HG03175 (cell line): ENCODE data around the gene NOXA1.
"Not testable (repeated sequence)": the region's sequence is repeated elsewhere in the genome, so short reads cannot be mapped to it uniquely, and the experiment has no call there.

ENCODE experiments used
- ATAC-seq: cut with Tn5 transposase; IDR thresholded peaks from one replicate; pipeline ENCODE4 v1.9.1; 2021; ENCODE audit warnings: mild to moderate bottlenecking, moderate library complexity; ENCODE audit not compliant: unreplicated experiment

NOXA1 gene

DNA sequence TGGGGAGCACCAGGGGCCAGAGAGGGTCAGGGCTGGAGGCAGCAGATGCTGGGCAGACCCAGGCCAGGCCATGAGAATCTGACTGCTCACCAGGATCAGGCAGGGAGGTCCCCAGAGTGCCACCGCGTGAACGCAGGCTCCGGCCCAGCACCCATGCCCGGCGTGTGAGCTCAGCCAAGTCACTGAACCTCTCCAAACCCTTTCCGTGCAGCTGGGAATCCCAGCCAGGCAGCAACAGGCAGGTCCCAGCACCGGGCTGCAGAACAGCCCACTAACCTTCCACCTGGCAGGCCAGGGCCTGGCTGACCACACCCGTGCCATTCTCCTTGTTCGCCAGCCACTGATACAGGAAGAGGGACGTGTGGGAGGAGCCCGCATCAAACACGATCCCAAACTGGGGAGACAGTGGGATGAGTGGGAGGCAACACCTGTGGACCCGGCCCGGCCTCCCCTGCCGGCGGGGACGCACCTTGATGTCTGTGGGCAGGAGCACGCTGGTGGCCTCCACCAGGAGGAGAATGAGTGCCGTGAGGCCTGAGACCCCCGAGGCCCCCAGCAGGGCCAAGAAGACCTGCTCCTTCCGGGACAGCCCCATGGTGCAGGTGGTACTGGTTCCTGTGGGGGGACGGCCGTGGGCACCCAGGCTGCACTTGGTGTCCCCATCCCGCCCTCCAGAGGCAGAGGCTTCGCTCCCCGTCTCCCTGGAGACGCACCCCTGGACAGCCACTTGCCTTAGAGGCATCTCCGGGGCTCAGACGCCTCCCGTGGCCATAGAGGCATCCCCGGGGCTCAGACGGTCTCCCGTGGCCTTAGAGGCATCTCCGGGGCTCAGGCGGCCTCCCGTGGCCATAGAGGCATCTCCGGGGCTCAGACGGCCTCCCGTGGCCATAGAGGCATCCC, 14.7 kb downstream of the NOXA1 start:
- ATAC-seq: no peak

DNA sequence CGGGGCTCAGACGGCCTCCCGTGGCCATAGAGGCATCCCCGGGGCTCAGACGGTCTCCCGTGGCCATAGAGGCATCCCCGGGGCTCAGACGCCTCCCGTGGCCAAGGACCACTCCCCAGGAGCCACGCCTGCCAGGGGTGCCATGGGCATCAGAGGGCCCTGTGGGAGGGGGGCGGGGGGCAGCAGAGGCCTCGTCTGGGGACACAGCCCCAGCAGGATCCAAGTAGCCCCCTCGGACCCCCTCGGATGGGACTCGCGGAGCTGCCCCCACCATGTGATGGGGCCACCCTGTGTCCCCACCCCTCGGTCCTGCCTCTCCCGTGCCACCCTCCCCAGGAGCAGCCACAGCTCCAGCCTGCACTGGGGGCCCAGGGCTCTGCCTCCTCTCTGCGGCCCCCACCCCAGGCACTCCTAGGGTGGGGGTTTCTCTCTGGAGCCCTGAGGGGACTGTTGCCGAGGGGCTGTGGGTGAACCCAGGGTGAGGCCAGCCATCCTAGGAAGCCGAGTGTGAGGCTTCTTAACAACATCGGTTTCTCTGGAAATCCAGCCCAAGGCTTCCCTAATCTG, 15.5 kb downstream of the NOXA1 start:
- no peak for ATAC-seq

DNA sequence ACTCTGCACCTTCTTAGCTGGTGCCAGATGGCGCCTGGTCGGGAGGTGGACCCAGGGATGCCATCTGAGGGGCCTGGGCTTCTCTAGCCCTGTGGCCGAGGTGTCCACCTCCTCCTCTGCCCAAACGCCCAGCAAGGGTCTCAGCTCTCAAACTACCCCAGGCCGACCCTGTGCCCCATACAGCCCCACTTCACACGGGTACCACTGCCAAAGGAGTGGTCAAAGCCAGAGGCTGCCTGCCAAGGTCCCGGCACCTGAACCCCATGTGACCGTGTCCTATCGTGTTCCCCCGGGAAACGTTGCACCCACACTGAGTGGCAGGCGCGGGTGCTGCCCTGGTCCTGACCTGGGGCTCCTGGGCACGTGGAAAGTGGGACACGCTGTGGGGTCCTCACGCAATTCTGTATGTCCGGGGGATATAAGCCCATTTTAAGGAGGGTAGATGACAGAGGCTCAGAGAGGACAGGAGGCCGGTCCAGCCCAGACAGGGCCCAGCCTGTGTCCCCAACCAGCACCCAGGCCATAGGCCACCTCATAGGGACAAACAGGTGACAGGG, 16.0 kb downstream of the NOXA1 start:
- ATAC-seq: no peak

DNA sequence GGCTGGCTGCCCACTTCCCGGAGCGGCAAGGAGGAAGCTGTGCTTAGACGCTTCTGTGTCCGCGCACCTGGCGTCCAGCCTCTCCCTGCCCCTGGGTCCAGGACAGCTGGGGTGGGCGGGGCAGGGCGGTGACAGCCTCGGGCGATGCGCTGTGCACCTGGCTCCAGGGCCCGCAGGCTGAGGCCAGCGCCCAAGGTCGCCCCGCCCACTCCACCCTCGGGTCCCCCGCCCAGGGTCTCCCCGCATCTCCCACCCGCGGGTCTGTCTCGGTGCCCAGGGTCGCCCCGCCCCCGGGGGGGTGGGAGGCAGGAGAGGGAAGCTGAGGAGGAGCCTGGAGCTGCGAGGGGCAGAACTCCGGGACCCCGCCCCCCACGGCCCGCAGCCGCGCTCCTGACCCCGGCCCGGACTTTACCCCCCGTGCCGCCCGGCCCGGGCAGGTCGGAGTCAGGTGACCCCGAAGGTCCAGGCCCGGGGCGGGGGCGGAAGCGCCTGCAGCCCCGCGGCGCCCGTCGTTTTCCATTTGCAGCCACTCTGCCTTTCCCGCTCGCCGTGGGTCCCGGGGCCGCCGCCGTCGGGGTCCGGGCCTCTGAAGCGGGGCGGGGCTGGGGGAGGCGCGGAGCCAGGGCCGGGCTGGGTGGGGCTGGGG, 18.2 kb downstream of the NOXA1 start, which contains the start of gene ENTPD8:
ENTPD8 (minus strand) TSS at position 69 of the 646 bp plus-strand sequence. CDS start 3,072 bp downstream, outside the sequence.
- ATAC-seq: no peak

DNA sequence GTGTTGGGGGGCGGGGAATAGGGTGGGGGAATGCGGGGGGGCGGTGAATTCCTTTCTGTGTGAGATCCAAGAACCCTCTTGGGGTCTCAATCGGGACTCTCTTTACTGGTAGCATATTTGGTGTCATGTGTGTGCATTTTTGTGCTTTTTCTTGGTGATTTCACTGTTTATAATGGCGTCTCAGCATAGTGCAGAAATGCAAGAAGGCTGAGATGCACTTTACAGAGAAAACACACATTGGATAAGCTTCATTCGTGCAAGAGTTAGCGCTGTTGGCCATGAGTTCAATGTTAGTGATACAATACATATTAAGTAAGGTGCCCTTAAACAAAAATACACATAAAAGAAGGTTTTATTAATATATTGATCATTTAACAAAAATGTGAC, 18.7 kb downstream of the NOXA1 start:
- ATAC-seq: no peak

DNA sequence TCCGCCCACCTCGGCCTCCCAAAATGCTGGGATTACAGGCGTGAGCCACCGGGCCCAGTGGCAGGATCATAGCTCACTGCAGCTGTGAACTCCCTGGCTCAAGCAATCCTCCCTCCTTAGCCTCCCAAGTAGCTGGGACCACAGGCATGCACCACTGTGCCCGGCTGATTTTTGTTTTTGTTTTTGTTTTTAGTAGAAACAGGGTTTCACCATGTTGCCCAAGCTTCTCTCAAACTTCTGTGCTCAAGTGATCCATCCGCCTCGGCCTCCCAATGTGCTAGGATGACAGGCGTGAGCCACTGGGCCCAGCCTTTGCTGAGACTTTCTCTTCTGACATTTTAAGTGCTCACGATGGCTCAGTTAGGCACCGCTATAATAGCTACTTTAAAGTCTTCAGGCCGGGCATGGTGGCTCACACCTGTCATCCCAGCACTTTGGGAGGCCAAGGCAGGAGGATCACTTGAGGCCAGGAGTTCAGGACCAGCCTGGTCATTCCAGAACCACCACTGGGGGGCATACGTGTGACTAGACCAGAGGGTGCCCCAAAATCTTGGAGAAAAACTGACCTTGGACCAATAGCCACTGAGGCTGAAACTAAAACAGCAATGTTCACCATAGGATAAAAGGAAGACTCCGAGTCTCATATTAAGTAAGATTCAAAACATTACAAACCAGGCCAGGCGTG, 21.1 kb downstream of the NOXA1 start:
- ATAC-seq: no peak

DNA sequence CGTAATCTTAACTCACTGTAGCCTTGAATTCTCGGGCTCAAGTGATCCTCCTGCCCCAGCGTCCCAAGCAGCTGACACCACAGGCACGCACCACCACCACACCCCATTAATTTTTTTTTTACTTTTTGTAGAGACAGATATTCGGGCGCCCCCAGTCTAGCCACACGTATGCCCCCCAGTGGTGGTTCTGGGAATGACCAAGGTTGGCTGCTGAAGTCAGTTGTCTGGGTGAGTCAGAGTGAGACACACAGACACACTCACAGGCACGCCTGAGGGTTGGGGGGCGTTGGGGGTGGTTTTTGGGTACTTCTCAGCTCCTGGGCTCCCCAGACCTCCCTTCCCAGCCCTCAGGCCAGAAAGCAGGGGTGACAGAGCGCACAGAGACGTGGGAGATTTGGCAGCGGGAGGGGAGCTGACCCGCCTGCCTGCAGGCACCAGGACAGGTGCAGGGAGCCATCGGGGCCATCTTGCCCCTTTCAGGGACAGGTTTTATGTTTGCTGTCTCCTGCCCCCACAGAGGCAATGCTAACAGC, 22.1 kb downstream of the NOXA1 start:
- no peak for ATAC-seq

DNA sequence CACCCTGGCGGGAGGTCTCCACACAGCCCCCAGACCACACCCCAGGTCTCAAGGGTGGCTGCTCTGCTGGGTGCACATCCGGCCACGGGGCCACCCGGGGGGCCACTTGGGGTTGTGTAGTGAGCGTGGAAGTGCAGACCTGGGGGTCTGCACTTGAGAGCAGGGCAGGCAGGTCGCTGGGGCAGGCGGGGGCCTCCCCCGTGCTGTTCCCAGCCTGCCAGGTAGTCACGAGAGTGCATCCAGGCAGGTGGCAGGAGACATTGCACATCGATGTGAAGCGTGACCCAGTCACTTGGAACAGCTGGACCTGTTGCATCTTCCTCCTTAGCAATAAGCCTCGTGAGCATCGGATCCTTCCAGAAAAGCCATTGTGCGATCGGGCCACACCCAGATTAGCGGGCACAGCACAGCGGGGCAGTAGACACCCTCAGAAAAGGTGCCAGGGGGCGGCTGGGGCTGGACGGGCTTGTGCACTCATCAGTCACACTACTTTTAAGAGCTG, 22.8 kb downstream of the NOXA1 start:
- no peak for ATAC-seq

DNA sequence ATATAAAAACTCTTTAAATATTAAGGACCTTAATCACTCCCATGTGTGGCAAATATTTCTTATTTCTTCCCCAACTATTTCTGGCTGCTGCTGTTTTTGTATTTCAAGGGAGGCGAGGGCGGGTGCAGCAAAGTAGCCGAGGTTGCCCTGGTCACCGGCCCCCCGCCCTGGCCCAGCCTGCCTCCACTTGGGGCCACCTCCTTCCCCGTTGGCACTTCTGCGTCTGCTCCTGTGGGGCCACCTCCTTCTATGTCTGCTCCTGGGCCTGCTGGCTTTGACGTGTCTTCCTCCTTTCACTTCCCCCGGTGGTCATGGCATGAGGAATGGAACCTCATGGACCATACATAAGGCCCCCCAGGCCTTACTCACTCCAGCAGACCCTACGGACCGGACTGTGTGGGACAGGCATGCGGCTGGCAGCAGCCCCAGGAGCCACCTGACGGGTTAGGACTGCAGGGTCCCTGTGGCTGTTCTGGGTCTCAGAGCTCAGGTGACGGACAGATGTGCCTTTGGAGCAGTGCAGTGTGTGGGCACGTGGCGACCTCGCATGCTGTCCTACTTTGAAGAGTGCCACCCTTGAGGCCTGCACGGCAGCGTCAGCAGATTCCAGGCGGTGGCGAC, 23.8 kb downstream of the NOXA1 start:
- ATAC-seq: no peak

DNA sequence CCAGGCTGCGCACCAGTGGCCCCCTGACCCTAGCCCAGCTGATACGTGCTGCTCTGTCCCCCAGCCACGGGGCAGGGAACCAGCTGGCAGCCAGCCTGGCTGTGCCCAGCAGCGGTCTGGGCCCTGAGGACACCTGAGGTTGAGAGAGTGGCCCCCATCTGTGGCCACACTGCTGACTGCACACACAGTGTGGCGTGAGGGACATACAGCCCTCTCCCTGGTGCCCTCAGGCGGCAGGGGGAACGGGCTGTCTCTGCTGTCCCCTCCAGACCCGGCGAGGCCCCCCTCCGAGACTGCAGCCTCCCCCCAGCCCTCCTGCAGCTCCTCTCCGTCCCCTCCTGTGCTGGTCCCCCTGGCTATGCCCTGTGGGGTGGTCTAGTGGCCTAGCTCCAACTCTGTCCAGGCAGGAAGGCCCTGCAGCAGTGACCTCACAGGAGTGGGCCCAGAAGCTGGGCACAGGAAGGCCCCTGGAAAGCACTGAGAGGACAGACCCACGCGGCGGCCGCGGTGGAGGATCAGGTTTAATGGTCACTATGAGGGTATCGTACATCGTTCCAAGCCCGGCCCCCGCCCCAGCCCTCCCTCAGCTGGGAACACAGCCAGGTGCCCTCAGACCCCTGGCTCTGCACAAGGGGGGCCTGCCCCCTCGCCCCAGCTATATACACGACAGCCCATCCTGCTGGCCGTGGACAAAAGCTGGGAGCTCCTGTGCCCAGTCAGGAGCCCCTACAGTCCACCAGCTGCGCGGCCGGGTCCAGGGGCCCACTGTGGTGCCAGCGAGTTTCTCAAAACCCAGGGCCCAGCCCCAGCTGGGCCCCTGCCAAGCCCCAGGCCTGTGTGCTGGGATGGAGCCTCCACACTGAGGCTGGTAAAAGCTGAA, 24.8 kb downstream of the NOXA1 start:
- ATAC-seq: no peak

DNA sequence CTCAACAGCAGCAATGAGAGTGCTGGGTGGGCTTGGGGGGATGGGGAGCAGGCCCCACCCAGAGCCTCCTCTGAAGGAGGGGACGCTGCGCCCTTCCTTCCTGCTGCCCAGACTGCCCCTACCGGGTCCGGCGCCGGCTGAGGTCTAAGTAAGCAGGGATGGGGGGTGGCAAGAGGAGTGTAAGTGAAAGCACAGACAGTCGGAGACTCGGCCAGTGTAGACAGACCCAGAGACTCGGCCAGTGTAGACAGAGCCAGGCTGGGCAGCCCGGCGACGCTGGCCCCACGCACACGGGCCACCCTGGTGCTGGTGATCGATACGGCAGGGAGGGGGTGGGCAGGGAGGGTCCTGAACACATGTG, 25.4 kb downstream of the NOXA1 start:
- no peak for ATAC-seq

DNA sequence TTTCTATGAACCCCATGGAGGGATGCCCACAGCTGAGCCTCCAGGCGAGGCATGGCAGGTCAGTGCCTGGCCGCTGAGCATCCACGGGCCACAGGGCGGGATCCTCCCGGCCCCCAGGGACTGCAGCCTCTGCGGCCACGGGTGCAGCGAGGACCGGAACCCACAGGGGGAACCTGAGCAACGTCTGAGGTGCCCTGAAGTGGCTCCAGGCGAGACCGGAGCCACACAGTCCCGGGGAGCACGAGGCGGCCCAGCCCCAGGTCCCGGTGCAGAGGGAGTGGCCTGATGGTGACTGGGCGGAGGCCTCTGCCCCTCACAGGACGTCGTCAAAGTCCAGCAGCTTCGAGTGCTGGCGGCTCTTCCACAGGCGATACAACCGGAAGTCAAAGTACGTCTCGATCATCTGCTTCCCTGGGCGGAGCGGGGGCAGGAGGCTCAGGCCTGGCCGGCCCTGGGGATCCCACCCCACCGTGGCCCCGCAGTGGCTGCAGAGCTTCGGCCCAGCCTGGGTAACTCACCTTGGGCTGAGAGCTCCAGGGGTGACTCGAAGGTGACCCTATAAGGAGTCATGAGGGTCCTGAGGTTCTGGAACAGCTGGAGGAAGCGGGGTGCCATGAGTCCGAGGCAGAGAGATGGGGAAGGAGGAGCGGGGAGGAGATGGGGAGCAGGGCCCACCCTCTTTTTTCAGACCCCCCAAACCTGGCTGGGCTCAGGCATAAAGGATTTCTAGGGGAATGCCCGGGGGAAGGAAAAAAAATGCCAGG, 26.1 kb downstream of the NOXA1 start:
- ATAC-seq: no peak

DNA sequence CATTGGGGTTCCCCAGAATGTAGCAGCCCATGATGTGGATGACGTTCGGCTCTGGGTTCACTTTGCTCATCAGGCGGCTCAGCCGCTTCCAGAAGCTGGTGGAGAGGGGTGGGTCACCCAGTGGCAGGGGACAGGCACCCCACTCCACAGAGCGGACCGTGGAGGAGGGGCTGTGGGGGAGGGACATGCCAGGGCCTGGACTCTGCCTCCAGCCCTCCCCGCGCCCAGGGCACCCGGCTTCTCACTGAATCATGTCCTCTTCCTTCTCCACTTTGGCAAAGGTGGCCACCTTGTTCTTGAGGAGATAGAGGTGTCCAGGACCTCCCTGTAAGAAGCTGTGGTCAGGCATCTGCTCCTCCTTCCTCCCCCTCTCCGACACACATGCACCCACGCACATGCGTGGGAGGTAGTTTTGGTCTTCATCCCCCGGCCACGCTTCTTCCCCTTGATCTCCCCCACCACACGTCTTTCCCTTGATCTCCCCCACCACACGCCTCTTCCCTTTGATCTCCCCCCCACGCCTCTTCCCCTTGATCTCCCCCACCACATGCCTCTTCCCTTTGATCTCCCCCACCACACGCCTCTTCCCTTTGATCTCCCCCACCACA, 26.8 kb downstream of the NOXA1 start:
- ATAC-seq: no peak

DNA sequence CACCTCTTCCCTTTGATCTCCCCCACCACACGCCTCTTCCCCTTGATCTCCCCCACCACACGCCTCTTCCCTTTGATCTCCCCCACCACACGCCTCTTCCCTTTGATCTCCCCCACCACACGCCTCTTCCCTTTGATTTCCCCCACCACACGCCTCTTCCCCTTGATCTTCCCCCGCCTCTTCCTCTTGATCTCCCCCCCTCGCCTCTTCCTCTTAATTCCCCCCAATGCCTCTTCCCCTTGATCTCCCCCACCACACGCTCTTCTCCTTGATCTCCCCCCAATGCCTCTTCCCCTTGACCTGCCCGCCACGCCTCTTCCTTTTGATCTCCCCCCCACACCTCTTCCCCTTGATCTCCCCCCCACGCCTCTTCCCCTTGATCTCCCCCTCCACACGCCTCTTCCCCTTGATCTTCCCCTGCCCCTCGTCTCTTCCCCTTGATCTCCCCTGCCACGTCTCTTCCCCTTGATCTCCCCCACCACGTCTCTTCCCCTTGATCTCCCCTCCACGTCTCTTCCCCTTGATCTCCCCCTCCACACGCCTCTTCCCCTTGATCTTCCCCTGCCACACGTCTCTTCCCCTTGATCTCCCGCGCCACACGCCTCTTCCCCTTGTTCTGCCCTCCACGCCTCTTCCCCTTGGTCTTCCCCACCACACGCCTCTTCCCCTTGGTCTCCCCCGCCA, 27.5 kb downstream of the NOXA1 start:
- ATAC-seq: not testable (repeated sequence)

DNA sequence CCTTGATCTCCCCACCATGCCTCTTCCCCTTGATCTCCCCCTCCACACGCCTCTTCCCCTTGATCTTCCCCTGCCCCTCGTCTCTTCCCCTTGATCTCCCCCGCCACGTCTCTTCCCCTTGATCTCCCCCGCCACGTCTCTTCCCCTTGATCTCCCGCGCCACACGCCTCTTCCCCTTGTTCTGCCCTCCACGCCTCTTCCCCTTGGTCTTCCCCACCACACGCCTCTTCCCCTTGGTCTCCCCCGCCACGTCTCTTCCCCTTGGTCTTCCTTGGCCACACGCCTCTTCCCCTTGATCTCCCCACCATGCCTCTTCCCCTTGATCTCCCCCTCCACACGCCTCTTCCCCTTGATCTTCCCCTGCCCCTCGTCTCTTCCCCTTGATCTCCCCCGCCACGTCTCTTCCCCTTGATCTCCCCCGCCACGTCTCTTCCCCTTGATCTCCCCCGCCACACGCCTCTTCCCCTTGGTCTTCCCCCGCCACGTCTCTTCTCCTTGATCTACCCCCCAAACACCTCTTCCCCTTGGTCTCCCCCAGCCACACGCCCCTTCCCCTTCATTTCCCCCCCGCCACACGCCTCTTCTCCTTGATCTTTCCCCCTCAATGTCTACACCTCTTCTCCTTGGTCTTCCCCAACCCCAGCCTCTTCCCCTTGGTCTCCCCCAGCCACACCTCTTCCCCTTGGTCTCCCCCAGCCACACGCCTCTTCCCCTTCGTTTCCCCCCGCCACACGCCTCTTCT, 28.2 kb downstream of the NOXA1 start:
- ATAC-seq: not testable (repeated sequence)

DNA sequence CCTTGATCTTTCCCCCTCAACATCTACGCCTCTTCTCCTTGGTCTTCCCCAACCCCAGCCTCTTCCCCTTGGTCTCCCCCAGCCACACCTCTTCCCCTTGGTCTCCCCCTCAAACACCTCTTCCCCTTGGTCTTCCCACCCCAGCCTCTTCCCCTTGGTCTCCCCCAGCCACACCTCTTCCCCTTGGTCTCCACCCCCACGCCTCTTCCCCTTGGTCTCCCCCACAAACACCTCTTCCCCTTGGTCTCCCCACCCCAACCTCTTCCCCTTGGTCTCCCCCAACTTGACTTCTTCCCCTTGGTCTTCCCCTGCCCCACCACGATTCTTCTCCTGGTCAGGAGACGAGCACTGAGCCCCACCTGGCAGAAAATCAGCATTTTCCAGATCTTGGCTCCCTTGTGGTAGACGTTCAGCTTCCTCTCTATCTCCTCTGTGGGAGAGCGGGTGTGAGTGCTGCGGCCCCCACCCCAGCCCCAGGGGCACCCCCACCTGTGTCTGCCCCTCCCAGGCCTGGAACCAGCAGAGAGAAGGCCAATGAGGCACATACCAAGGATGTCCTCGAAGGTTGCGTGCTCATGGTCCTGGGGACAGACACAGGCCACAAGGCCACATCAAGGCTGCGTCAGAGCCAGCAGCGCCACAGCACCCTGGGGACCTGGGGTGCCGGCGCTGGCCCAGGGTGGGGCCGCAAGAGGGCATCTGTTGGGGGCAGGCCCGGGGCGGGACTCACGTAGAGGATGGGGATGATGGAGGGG, 29.0 kb downstream of the NOXA1 start:
- ATAC-seq: no peak
